HepG2 (cell line): ENCODE data around the gene LAPTM4A. TPM values are rescaled to one million over a fixed set of nuclear protein-coding genes. Genes with fewer than 3 reads are reported as not detected.
A peak's percentile ranks its signal among the peaks of the same experiment; 100 is the strongest.

Experiments
- HDAC1 ChIP-seq: sonication (generic); formaldehyde crosslinking; IDR thresholded peaks from 2 replicates; pipeline ENCODE4 v1.5.1; 2020; ENCODE audit warnings: mild to moderate bottlenecking, missing genetic modification reagents
- KLF16 ChIP-seq, 2 experiments: sonication (generic) in 1 of 2; formaldehyde crosslinking in 1 of 2; IDR thresholded peaks; 2 replicates each; pipeline versions ENCODE4 v1.6.1 to v1.8.0; 2016 to 2023; ENCODE audit warnings: missing genetic modification reagents in 2 of 2, missing compliant biosample characterization in 1 of 2
- MYC ChIP-seq: sonication (generic); formaldehyde crosslinking; IDR thresholded peaks from 2 replicates; pipeline ENCODE4 v1.9.0; 2021; ENCODE audit warnings: missing genetic modification reagents, borderline replicate concordance
- ZNF121 ChIP-seq: sonication (generic); formaldehyde crosslinking; IDR thresholded peaks from 2 replicates; pipeline ENCODE4 v1.5.0; 2020; ENCODE audit warnings: mild to moderate bottlenecking, missing genetic modification reagents
- ZNF251 ChIP-seq: sonication (generic); formaldehyde crosslinking; IDR thresholded peaks from 2 replicates; pipeline ENCODE4 v1.9.0; 2021; ENCODE audit warnings: mild to moderate bottlenecking, missing genetic modification reagents
- ZNF329 ChIP-seq: sonication (generic); formaldehyde crosslinking; IDR thresholded peaks from 2 replicates; pipeline ENCODE4 v1.9.0; 2021; ENCODE audit warnings: low read depth, mild to moderate bottlenecking, missing genetic modification reagents
- ZNF746 ChIP-seq: sonication (generic); formaldehyde crosslinking; IDR thresholded peaks from 2 replicates; pipeline ENCODE4 v1.8.0; 2022; ENCODE audit warnings: mild to moderate bottlenecking, missing genetic modification reagents
- ZNF782 ChIP-seq: sonication (generic); formaldehyde crosslinking; IDR thresholded peaks from 2 replicates; pipeline ENCODE4 v1.4.0; 2020; ENCODE audit warnings: missing genetic modification reagents, mild to moderate bottlenecking, borderline replicate concordance
- polyA plus RNA-seq, 8 experiments: library from polyadenylated mRNA; depleted of rRNA in 3 of 8; stranded (reverse) in 7 of 8; unstranded in 1 of 8; fragments of >200 nt; fragmentation: Illumina TruSeq in 4 of 8; extraction: Trizol in 4 of 8; gene quantifications; 2 replicates each; pipeline versions ENCODE4 v1.2.1 to v1.2.3, GENCODE V29; 2011 to 2016; ENCODE audit warnings: low read depth in 4 of 8, missing spikeins in 1 of 8, mixed read lengths in 1 of 8; ENCODE audit not compliant: insufficient read depth in 1 of 8
- total RNA-seq, 5 experiments: library from RNA; depleted of rRNA; stranded (reverse); fragments of >200 nt; fragmentation: Illumina TruSeq; extraction: Trizol; gene quantifications; 2 replicates each; pipeline ENCODE4 v1.2.3, GENCODE V29; 2016; ENCODE audit warnings: low read depth in 1 of 5
- TF ChIP-seq, protein P1 (sequence below): fragments of 450-650 bp; IDR thresholded peaks from 2 replicates; pipeline ENCODE4 v1.6.1; 2017; ENCODE audit warnings: mild to moderate bottlenecking
- TF ChIP-seq, protein P2 (sequence below): sonication (generic); formaldehyde crosslinking; IDR thresholded peaks from 2 replicates; pipeline ENCODE4 v1.4.0; 2020; ENCODE audit warnings: missing genetic modification reagents
- TF ChIP-seq, protein P3 (sequence below): sonication (generic); formaldehyde crosslinking; IDR thresholded peaks from 2 replicates; pipeline ENCODE4 v1.9.0; 2021; ENCODE audit warnings: missing genetic modification reagents, borderline replicate concordance
- TF ChIP-seq, protein P4 (sequence below): sonication (generic); formaldehyde crosslinking; IDR thresholded peaks from 2 replicates; pipeline ENCODE4 v1.9.0; 2021; ENCODE audit warnings: missing genetic modification reagents, borderline replicate concordance
- TF ChIP-seq, protein P5 (sequence below): sonication (generic); formaldehyde crosslinking; IDR thresholded peaks from 2 replicates; pipeline ENCODE4 v1.4.0; 2020; ENCODE audit warnings: low read depth, missing genetic modification reagents
- TF ChIP-seq, protein P6 (sequence below): sonication (generic); formaldehyde crosslinking; IDR thresholded peaks from 2 replicates; pipeline ENCODE4 v1.5.1; 2020; ENCODE audit warnings: missing genetic modification reagents, mild to moderate bottlenecking, borderline replicate concordance

Gene LAPTM4A
- total and polyA plus RNA-seq, 2 of the 13 experiments (the other 11 are each of a cell fraction or from before 2014, with no cell fraction given): 116 to 558 TPM

DNA sequence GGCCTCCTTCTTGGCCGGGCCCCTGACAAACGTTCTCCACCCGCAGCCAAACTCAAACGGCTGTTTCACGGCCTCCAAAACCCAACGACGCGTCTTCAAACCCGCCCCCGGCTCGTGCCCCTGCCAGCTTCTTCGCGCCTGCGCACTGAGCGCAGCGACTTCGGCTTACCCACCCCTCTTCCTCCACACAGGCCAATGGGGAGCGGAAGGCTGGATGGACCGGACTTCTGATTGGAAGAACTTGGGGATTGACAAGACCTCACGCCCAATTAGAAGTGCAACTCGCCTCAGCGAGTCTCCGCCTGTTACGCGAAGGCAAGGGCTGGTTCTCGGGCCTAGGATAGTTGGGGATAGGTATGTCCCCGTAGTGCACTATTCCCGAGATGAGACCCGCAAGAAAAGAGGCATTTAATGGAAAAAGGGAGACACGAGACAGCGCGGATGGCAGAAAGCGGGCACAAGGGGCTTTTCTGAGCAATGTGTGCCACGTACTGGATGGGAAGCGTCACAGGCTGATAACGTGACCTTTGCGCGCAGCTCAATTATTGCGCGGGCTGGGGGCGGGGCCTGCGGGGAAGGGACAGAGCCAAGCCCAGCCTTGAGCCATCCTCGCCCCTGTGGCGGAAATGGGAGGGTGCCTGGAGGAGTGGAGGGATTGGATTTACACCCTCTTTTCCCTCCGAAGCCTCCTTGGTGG lies at the start of gene LAPTM4A (continued):
- TF ChIP-seq, protein P1, sequence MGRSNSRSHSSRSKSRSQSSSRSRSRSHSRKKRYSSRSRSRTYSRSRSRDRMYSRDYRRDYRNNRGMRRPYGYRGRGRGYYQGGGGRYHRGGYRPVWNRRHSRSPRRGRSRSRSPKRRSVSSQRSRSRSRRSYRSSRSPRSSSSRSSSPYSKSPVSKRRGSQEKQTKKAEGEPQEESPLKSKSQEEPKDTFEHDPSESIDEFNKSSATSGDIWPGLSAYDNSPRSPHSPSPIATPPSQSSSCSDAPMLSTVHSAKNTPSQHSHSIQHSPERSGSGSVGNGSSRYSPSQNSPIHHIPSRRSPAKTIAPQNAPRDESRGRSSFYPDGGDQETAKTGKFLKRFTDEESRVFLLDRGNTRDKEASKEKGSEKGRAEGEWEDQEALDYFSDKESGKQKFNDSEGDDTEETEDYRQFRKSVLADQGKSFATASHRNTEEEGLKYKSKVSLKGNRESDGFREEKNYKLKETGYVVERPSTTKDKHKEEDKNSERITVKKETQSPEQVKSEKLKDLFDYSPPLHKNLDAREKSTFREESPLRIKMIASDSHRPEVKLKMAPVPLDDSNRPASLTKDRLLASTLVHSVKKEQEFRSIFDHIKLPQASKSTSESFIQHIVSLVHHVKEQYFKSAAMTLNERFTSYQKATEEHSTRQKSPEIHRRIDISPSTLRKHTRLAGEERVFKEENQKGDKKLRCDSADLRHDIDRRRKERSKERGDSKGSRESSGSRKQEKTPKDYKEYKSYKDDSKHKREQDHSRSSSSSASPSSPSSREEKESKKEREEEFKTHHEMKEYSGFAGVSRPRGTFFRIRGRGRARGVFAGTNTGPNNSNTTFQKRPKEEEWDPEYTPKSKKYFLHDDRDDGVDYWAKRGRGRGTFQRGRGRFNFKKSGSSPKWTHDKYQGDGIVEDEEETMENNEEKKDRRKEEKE: no peak
- TF ChIP-seq MYC (CRISPR knock-in tag) (peak; percentile 88; the same call in 1 of the 2 replicates), ZNF251 (CRISPR knock-in tag) (peak; percentile 52; the same call in 1 of the 2 replicates), ZNF782 (CRISPR knock-in tag) (peak; percentile 69; the same call in 1 of the 2 replicates), KLF16 (CRISPR knock-in tag; IDR thresholded peaks at IDR 0.05) (peak in 1 of 2 experiments; percentile 88; a peak in 2 of 4 replicates), ZNF746 (CRISPR knock-in tag) (peak; percentile 85), ZNF329 (peak; percentile 23), HDAC1 (CRISPR knock-in tag) (peak; percentile 90), ZNF121 (CRISPR knock-in tag) (no peak)
- TF ChIP-seq, protein P2, sequence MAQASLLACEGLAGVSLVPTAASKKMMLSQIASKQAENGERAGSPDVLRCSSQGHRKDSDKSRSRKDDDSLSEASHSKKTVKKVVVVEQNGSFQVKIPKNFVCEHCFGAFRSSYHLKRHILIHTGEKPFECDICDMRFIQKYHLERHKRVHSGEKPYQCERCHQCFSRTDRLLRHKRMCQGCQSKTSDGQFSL (CRISPR knock-in tag): no peak
- TF ChIP-seq, protein P3, sequence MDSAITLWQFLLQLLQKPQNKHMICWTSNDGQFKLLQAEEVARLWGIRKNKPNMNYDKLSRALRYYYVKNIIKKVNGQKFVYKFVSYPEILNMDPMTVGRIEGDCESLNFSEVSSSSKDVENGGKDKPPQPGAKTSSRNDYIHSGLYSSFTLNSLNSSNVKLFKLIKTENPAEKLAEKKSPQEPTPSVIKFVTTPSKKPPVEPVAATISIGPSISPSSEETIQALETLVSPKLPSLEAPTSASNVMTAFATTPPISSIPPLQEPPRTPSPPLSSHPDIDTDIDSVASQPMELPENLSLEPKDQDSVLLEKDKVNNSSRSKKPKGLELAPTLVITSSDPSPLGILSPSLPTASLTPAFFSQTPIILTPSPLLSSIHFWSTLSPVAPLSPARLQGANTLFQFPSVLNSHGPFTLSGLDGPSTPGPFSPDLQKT: no peak
- TF ChIP-seq, protein P4, sequence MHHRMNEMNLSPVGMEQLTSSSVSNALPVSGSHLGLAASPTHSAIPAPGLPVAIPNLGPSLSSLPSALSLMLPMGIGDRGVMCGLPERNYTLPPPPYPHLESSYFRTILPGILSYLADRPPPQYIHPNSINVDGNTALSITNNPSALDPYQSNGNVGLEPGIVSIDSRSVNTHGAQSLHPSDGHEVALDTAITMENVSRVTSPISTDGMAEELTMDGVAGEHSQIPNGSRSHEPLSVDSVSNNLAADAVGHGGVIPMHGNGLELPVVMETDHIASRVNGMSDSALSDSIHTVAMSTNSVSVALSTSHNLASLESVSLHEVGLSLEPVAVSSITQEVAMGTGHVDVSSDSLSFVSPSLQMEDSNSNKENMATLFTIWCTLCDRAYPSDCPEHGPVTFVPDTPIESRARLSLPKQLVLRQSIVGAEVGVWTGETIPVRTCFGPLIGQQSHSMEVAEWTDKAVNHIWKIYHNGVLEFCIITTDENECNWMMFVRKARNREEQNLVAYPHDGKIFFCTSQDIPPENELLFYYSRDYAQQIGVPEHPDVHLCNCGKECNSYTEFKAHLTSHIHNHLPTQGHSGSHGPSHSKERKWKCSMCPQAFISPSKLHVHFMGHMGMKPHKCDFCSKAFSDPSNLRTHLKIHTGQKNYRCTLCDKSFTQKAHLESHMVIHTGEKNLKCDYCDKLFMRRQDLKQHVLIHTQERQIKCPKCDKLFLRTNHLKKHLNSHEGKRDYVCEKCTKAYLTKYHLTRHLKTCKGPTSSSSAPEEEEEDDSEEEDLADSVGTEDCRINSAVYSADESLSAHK (CRISPR knock-in tag): no peak
- TF ChIP-seq, protein P5, sequence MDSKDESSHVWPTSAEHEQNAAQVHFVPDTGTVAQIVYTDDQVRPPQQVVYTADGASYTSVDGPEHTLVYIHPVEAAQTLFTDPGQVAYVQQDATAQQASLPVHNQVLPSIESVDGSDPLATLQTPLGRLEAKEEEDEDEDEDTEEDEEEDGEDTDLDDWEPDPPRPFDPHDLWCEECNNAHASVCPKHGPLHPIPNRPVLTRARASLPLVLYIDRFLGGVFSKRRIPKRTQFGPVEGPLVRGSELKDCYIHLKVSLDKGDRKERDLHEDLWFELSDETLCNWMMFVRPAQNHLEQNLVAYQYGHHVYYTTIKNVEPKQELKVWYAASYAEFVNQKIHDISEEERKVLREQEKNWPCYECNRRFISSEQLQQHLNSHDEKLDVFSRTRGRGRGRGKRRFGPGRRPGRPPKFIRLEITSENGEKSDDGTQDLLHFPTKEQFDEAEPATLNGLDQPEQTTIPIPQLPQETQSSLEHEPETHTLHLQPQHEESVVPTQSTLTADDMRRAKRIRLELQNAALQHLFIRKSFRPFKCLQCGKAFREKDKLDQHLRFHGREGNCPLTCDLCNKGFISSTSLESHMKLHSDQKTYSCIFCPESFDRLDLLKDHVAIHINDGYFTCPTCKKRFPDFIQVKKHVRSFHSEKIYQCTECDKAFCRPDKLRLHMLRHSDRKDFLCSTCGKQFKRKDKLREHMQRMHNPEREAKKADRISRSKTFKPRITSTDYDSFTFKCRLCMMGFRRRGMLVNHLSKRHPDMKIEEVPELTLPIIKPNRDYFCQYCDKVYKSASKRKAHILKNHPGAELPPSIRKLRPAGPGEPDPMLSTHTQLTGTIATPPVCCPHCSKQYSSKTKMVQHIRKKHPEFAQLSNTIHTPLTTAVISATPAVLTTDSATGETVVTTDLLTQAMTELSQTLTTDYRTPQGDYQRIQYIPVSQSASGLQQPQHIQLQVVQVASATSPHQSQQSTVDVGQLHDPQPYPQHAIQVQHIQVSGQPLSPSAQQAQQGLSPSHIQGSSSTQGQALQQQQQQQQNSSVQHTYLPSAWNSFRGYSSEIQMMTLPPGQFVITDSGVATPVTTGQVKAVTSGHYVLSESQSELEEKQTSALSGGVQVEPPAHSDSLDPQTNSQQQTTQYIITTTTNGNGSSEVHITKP (CRISPR knock-in tag): no peak
- TF ChIP-seq, protein P6, sequence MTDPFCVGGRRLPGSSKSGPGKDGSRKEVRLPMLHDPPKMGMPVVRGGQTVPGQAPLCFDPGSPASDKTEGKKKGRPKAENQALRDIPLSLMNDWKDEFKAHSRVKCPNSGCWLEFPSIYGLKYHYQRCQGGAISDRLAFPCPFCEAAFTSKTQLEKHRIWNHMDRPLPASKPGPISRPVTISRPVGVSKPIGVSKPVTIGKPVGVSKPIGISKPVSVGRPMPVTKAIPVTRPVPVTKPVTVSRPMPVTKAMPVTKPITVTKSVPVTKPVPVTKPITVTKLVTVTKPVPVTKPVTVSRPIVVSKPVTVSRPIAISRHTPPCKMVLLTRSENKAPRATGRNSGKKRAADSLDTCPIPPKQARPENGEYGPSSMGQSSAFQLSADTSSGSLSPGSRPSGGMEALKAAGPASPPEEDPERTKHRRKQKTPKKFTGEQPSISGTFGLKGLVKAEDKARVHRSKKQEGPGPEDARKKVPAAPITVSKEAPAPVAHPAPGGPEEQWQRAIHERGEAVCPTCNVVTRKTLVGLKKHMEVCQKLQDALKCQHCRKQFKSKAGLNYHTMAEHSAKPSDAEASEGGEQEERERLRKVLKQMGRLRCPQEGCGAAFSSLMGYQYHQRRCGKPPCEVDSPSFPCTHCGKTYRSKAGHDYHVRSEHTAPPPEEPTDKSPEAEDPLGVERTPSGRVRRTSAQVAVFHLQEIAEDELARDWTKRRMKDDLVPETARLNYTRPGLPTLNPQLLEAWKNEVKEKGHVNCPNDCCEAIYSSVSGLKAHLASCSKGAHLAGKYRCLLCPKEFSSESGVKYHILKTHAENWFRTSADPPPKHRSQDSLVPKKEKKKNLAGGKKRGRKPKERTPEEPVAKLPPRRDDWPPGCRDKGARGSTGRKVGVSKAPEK (CRISPR knock-in tag): no peak; the same call in 1 of the 2 replicates
